Uterus (tissue), 2 donors: ENCODE results near the gene SLC6A6.

ENCODE experiments used
- CTCF ChIP-seq, 4 experiments: fragments of 200-600 bp in 2 of 4; fragments of 450-650 bp in 2 of 4; sonication (generic) in 2 of 4; IDR thresholded peaks; one replicate each; pipeline ENCODE4 v1.5.1; 2016 to 2019; ENCODE audit warnings: antibody characterized with exemption in 4 of 4, mild to moderate bottlenecking in 2 of 4, moderate library complexity in 1 of 4
- POLR2A ChIP-seq, 2 donors: fragments of 450-650 bp; IDR thresholded peaks; one replicate each; pipeline ENCODE4 v1.6.1; 2016; ENCODE audit warnings: antibody characterized with exemption in 2 of 2, mild to moderate bottlenecking in 1 of 2, moderate library complexity in 1 of 2

DNA sequence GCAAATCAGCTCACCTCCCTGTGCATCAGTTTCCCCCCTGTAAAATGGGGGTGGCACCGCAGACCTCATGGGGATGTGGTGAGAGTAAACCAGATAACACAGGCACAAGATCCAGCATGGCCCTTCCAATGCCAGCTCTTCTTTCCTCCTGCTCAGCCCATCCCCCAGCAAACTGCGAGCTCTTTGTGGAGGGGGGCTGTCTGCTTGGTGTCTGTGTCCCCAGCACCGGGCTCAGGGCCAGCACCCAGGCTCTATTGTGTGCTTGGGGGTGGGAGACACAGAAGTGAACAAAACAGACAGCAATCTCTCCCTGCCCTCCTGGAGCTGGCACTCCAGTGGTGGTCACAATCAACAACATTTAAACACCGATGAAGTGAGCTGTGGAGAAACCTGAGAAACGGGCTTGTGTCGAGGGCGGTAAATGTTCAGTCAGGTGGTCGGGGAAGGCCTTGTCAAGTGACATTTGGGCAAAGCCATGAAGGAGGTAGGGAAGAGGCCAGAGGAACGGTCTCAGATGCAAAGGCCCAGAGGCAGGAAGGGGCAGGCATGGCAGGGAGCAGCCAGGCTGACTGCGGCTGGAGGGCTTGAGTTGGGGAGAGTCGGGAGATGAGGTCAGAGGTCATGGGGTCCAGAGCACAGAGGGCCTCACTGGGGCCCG lies 109.3 kb downstream of the SLC6A6 start:
- TF ChIP-seq POLR2A (IDR thresholded peaks at IDR 0.05) (no peak), CTCF (IDR thresholded peaks at IDR 0.05) (no peak)
